Fibroblast of lung (primary cell): ENCODE data around the gene GIT2.

ENCODE experiments used
- EZH2 ChIP-seq: IDR thresholded peaks from 2 replicates; pipeline ENCODE4 v1.5.1; 2012; ENCODE audit warnings: low read length, control low read depth, mild to moderate bottlenecking; ENCODE audit errors: missing control alignments
- TF ChIP-seq, protein P1 (sequence below), 2 donors: IDR thresholded peaks in 1 of 2; conservative IDR thresholded peaks in 1 of 2; 1 replicate in 1 of 2; 2 replicates in 1 of 2; pipeline ENCODE4 v1.5.1; 2011 to 2012; ENCODE audit warnings: low read length in 2 of 2, control low read depth in 1 of 2, inconsistent platforms in 1 of 2, low read depth in 1 of 2, mild to moderate bottlenecking in 1 of 2

DNA sequence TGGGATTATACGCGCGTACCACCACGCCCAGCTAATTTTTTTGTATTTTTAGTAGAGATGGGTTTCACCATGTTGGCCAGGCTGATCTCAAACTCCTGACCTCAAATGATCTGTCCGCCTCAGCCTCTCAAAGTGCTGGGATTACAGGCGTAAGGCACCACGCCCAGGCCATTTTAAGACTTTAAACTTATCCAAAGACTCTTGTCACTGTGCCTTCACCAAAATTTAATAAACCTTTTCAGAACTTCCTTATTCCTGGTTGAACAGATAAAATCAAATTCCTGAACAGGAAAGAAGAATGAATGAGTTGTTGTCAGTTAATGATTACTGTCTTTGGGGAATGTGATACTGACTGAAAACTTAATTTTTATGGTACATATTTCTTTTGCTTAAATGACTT lies 37.8 kb downstream of the GIT2 start:
- TF ChIP-seq, protein P1, sequence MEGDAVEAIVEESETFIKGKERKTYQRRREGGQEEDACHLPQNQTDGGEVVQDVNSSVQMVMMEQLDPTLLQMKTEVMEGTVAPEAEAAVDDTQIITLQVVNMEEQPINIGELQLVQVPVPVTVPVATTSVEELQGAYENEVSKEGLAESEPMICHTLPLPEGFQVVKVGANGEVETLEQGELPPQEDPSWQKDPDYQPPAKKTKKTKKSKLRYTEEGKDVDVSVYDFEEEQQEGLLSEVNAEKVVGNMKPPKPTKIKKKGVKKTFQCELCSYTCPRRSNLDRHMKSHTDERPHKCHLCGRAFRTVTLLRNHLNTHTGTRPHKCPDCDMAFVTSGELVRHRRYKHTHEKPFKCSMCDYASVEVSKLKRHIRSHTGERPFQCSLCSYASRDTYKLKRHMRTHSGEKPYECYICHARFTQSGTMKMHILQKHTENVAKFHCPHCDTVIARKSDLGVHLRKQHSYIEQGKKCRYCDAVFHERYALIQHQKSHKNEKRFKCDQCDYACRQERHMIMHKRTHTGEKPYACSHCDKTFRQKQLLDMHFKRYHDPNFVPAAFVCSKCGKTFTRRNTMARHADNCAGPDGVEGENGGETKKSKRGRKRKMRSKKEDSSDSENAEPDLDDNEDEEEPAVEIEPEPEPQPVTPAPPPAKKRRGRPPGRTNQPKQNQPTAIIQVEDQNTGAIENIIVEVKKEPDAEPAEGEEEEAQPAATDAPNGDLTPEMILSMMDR (conservative IDR thresholded peaks at IDR 0.05 in 1 of 2, IDR thresholded peaks at IDR 0.05 in 1 of 2; ENCODE audit: low read depth in 1 of 2, low read length in 2 of 2): no peak
- TF ChIP-seq EZH2: no peak
